Nephron (organoid): Measurements from ENCODE around the gene CSNK1A1.
"Not testable (repeated sequence)": the region's sequence is repeated elsewhere in the genome, so short reads cannot be mapped to it uniquely, and the experiment has no call there.

Source experiments
- H3K27ac Mint-ChIP-seq, 3 experiments: 2 replicates each; pipeline ENCODE4 v1.8.0; 2020; ENCODE audit warnings: mixed read lengths in 3 of 3, mild to moderate bottlenecking in 2 of 3, moderate library complexity in 1 of 3
- H3K27me3 Mint-ChIP-seq: 2 replicates; pipeline ENCODE4 v1.8.0; 2021; ENCODE audit warnings: low read depth, mild to moderate bottlenecking, moderate library complexity, mixed read lengths
- H3K36me3 Mint-ChIP-seq: 2 replicates; pipeline ENCODE4 v1.8.0; 2020; ENCODE audit warnings: low read depth, mixed read lengths
- H3K4me1 Mint-ChIP-seq: 2 replicates; pipeline ENCODE4 v1.8.0; 2020; ENCODE audit warnings: mixed read lengths
- H3K4me3 Mint-ChIP-seq, 3 experiments: 2 replicates each; pipeline ENCODE4 v1.8.0; 2020; ENCODE audit warnings: mild to moderate bottlenecking in 3 of 3, mixed read lengths in 3 of 3, moderate library complexity in 2 of 3
- H3K9me3 Mint-ChIP-seq: 2 replicates; pipeline ENCODE4 v1.8.0; 2020; ENCODE audit warnings: mixed read lengths
- TF ChIP-seq, protein P1 (sequence below), 3 experiments: fragments of 200-600 bp; sonication (generic); IDR thresholded peaks; one replicate each; pipeline ENCODE4 v1.5.0; 2021; ENCODE audit warnings: antibody characterized with exemption in 3 of 3; ENCODE audit not compliant: unreplicated experiment in 3 of 3

CSNK1A1 gene

DNA sequence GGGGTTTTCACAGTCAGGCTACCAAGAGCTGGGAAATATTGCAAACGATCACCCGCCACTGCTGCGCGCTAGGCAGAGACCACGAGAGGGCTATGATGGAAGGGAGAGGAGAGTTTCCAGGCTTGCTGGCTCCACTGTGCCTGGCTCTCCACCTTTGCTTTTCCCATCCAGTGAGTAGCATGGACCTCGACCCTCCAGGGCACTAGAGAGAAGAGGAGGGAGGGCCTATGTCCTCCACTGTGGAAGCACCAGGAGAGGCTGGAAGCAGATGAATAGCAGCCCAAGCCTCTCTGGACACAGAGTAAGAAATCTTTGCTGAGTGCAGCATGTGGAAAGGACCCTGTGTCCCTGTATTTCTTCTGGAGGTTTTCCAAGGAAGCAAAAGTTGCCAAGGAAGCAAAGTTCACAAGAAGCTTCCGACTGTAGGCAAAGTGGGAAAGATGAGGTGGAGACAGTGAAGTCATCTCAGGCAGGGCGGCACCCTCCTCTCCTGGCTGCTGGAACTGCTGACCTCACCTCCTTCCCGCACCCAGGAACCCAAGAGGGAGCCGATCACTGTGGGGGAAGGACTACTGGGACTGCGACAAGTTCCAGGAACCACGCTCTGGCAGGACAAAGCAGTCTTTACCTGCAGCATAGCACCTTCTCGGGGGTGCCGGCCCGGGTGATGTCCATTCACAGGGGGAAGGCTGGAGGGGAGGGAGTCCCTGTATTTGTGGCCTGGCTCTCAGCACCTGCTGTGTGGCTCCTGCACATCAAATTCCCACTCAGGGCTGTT, 79.6 kb downstream of the CSNK1A1 start:
- no peak overlapping the region for H3K4me3 Mint-ChIP-seq
- H3K27me3 Mint-ChIP-seq = peaks cover 11% of the 10 kb centered on the region
- H3K9me3 Mint-ChIP-seq = no peaks in the 10 kb centered on the region
- H3K27ac Mint-ChIP-seq = peak overlapping the region; percentile 12 to 75 (median 47)
- H3K36me3 Mint-ChIP-seq = no peaks in the 10 kb centered on the region
- peaks cover 29% of the 10 kb centered on the region for H3K4me1 Mint-ChIP-seq
- TF ChIP-seq, protein P1, sequence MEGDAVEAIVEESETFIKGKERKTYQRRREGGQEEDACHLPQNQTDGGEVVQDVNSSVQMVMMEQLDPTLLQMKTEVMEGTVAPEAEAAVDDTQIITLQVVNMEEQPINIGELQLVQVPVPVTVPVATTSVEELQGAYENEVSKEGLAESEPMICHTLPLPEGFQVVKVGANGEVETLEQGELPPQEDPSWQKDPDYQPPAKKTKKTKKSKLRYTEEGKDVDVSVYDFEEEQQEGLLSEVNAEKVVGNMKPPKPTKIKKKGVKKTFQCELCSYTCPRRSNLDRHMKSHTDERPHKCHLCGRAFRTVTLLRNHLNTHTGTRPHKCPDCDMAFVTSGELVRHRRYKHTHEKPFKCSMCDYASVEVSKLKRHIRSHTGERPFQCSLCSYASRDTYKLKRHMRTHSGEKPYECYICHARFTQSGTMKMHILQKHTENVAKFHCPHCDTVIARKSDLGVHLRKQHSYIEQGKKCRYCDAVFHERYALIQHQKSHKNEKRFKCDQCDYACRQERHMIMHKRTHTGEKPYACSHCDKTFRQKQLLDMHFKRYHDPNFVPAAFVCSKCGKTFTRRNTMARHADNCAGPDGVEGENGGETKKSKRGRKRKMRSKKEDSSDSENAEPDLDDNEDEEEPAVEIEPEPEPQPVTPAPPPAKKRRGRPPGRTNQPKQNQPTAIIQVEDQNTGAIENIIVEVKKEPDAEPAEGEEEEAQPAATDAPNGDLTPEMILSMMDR (IDR thresholded peaks at IDR 0.05; ENCODE audit: unreplicated experiment in 3 of 3) = no peak

DNA sequence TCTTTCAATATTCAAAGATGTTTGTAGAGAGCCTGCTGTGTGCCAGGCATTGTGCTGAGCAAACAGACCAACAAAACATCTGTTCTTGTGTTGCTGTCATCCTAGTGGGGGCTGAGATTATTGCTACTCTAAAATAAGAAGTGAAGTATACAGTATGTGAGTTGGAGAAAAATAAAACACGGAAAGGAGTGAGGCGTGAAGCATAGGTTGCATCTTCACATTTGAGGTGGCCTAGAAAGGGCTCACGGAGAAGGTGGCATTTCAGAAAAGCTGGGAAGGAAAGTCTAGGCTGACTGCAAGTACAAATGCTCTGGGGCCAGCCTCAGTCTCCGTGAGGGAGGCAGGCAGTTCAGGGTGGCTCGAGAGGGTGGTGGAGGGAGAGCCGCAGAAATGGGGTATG, 80.3 kb downstream of the CSNK1A1 start:
- peaks cover 17% of the 10 kb centered on the region for H3K27me3 Mint-ChIP-seq
- H3K4me1 Mint-ChIP-seq = peaks cover 32% of the 10 kb centered on the region
- TF ChIP-seq, protein P1 (IDR thresholded peaks at IDR 0.05; ENCODE audit: unreplicated experiment in 3 of 3) = no peak
- H3K9me3 Mint-ChIP-seq = no peaks in the 10 kb centered on the region
- peak overlapping the region; percentile 12 to 75 (median 47) for H3K27ac Mint-ChIP-seq
- H3K36me3 Mint-ChIP-seq = no peaks in the 10 kb centered on the region
- no peak overlapping the region for H3K4me3 Mint-ChIP-seq

DNA sequence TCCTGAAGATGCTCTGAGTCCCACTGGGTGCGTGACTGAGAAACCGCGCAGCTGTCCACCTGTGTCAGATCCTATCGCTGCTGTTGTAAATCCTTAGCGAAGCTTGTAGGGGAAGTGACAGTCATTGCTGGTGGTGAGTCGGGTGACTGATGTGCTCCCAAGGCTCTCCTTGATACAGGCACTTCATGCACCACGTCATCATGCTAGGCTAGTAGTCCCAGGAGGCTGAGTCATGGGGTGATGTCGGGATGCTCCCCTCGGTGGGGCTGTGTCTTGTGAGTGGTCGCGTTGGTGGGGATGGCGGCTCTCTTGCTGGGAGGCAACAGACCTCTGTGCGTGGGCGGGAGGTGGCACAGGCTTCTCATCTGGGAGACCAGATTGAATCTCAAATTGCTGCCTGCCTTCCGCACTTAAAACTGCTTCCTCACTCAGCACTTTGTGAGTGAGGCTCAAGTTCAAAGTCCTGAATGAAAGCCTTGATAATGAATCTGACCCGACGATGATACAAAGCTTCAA, 84.7 kb downstream of the CSNK1A1 start:
- H3K4me1 Mint-ChIP-seq = peaks cover 23% of the 10 kb centered on the region
- no peaks in the 10 kb centered on the region for H3K9me3 Mint-ChIP-seq
- peak overlapping the region in 2 of 3 experiments; percentile 40 to 44 for H3K27ac Mint-ChIP-seq
- TF ChIP-seq, protein P1 (IDR thresholded peaks at IDR 0.05; ENCODE audit: unreplicated experiment in 3 of 3) = no peak
- peaks cover 23% of the 10 kb centered on the region for H3K27me3 Mint-ChIP-seq
- peak overlapping the region in 1 of 3 experiments; percentile 17 for H3K4me3 Mint-ChIP-seq
- H3K36me3 Mint-ChIP-seq = no peaks in the 10 kb centered on the region

DNA sequence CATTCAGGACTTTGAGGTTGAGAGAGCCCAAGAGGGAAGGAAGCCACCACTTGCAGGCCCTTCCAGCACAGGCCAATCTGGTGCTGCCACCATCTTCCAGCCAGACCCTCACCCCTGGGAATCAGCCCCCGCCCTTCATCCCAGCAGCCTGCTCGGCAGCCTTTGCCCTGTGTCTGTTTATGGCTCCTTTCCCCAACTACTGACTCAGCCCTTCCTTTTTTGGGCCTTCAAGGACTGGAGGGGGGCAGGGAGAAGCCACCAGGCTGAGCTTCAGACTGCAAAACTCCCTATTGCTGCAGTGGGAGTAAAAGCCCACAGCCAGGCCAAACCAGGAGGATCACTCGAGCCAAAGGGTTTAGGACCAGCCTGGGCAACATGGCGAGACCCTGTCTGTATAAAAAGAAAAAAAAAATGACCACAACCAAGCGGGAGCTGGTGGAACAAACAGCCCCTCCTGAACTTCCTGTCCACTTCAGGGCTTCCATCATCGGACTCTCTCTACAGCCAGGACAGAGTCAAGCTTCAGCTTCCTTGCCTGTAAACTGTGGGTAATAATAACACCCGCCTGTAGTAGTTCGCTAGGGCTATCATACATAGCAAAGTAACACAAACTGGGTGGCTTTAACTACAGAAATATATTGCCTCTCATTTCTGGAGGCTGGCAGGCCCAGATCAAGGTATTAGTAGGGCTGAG, 86.3 kb downstream of the CSNK1A1 start:
- H3K4me1 Mint-ChIP-seq = peaks cover 15% of the 10 kb centered on the region
- H3K36me3 Mint-ChIP-seq = no peaks in the 10 kb centered on the region
- no peaks in the 10 kb centered on the region for H3K9me3 Mint-ChIP-seq
- TF ChIP-seq, protein P1 (IDR thresholded peaks at IDR 0.05; ENCODE audit: unreplicated experiment in 3 of 3) = no peak
- peaks cover 23% of the 10 kb centered on the region for H3K27me3 Mint-ChIP-seq
- H3K4me3 Mint-ChIP-seq = no peak overlapping the region
- peak overlapping the region; percentile 44 to 81 (median 77) for H3K27ac Mint-ChIP-seq

DNA sequence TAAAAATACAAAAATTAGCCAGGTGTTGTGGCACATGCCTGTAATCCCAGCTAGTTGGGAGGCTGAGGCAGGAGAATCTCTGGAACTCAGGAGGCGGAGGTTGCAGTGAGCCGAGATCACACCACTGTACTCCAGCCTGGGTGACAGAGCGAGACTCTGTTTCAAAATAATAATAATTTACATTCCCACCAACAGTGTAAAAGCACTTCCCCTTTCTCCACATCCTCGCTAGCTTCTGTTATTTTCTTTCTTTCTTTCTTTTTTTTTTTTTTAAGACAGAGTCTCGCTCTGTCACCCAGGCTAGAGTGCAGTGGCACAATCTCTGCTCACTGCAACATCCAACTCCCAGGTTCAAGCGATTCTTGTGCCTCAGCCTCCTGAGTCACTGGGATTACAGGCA, 89.3 kb downstream of the CSNK1A1 start:
- not testable (repeated sequence) for H3K27ac Mint-ChIP-seq, H3K36me3 Mint-ChIP-seq, H3K4me3 Mint-ChIP-seq, H3K9me3 Mint-ChIP-seq
- Mint-ChIP-seq H3K27me3 (peaks cover 15% of the 10 kb centered on the region), H3K4me1 (peaks cover 14% of the 10 kb centered on the region)

DNA sequence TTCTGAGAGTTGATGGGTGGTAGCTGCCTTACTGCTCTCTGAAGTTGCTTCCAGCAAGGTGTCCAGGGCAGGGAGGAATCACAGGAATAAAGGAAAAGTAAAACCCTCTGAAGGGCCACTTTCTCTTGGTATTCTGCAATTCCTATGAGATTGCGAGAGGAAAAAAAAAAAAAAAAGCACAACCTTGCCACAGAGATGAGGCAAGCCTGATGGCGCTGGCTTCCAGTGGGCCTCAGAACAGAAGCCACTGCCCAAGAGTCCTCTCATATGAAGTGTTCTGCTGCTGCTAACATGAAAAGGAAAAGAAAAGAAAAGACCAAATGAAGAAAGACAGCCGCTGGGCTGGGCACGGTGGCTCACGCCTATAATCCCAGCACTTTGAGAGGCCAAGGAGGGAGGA, 91.3 kb downstream of the CSNK1A1 start:
- TF ChIP-seq, protein P1 (IDR thresholded peaks at IDR 0.05; ENCODE audit: unreplicated experiment in 3 of 3) = no peak
- no peaks in the 10 kb centered on the region for H3K36me3 Mint-ChIP-seq
- no peak overlapping the region for H3K4me3 Mint-ChIP-seq
- peaks cover 11% of the 10 kb centered on the region for H3K4me1 Mint-ChIP-seq
- H3K9me3 Mint-ChIP-seq = no peaks in the 10 kb centered on the region
- no peak overlapping the region for H3K27ac Mint-ChIP-seq
- H3K27me3 Mint-ChIP-seq = peaks cover 10% of the 10 kb centered on the region
